OCI-LY3 (cell line): ENCODE measurements around the gene NOVA2.
"Not testable (repeated sequence)": the region's sequence is repeated elsewhere in the genome, so short reads cannot be mapped to it uniquely, and the experiment has no call there.

ENCODE experiments used
- CTCF ChIP-seq: fragments of 200-600, 300-600 bp; sonication (generic); IDR thresholded peaks from 2 replicates; pipeline ENCODE4 v1.5.1; 2014; ENCODE audit warnings: antibody characterized with exemption, low read length, low read depth
- EZH2phosphoT487 ChIP-seq: fragments of 200-600 bp; shearing (Covaris generic); IDR thresholded peaks from 2 replicates; pipeline ENCODE4 v1.6.1; 2018; ENCODE audit warnings: antibody characterized with exemption, mixed run types, low read depth

DNA sequence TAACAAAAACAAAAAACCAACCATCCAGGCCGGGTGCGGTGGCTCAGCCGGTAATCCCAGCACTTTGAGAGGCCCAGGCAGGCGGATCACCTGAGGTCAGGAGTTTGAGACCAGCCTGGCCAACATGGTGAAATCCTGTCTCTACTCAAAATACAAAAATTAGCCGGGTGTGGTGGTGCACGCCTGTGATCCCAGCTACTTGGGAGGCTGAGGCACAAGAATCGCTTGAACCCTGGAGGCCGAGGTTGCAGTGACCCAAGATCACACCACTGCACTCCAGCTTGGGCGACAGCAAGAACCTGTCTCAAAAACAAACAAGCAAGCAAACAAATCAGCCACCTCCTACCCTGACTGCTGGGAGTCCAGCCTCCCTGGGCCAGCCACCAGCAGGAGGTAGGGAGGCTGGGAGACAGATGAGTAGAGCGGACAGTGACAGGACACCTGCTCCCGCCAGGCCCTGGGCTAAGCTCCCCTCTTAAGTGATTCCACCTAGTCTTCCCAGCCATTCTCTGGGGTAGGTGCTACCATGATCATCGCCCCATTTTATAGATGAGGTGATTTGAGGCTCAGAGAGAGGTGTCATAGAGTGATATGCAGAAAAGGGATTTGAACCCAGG, 77.6 kb downstream of the NOVA2 start:
- not testable (repeated sequence) for TF ChIP-seq CTCF, EZH2phosphoT487
